Measurements from ENCODE around the gene PTGES2.

The PTGES2 gene

GRCh38 chr9:128089299-128089698, 38.2 kb downstream of the PTGES2 start:
- DNase-seq (ENCODE audit: low read depth): no peak
- no peak overlapping the region for H3K4me3 ChIP-seq (ENCODE audit: control insufficient read depth, low read depth, low read length)
- TF ChIP-seq CTCF (conservative IDR thresholded peaks at IDR 0.05; ENCODE audit: control insufficient read depth, insufficient read depth, low read depth, low read length): no peak

GRCh38 chr9:128088253-128088945, 39.1 kb downstream of the PTGES2 start:
- H3K4me3 ChIP-seq (ENCODE audit: control insufficient read depth, low read depth, low read length): no peak overlapping the region
- no peak for TF ChIP-seq CTCF (conservative IDR thresholded peaks at IDR 0.05; ENCODE audit: control insufficient read depth, insufficient read depth, low read depth, low read length)

GRCh38 chr9:128087262-128087661, 40.3 kb downstream of the PTGES2 start:
- no peak for TF ChIP-seq CTCF (conservative IDR thresholded peaks at IDR 0.05; ENCODE audit: control insufficient read depth, insufficient read depth, low read depth, low read length)
- no peak overlapping the region for H3K4me3 ChIP-seq (ENCODE audit: control insufficient read depth, low read depth, low read length)
- DNase-seq (ENCODE audit: low read depth): no peak

More at GRCh38 chr9:128088253-128088945, 39.1 kb downstream of the PTGES2 start:
- DNase-seq (ENCODE audit: low read depth): no peak

GRCh38 chr9:128085943-128086342, 41.6 kb downstream of the PTGES2 start:
- no peak overlapping the region for H3K4me3 ChIP-seq (ENCODE audit: control insufficient read depth, low read depth, low read length)
- DNase-seq (ENCODE audit: low read depth): no peak
- TF ChIP-seq CTCF (conservative IDR thresholded peaks at IDR 0.05; ENCODE audit: control insufficient read depth, insufficient read depth, low read depth, low read length): no peak

GRCh38 chr9:128084746-128085145, 42.8 kb downstream of the PTGES2 start:
- TF ChIP-seq CTCF (conservative IDR thresholded peaks at IDR 0.05; ENCODE audit: control insufficient read depth, insufficient read depth, low read depth, low read length): no peak
- DNase-seq (ENCODE audit: low read depth): peak; percentile 44
- no peak overlapping the region for H3K4me3 ChIP-seq (ENCODE audit: control insufficient read depth, low read depth, low read length)

GRCh38 chr9:128082151-128082550, 45.4 kb downstream of the PTGES2 start:
- no peak for TF ChIP-seq CTCF (conservative IDR thresholded peaks at IDR 0.05; ENCODE audit: control insufficient read depth, insufficient read depth, low read depth, low read length)
- peak; percentile 55 for DNase-seq (ENCODE audit: low read depth)

More at GRCh38 chr9:128082151-128082550, 45.4 kb downstream of the PTGES2 start:
- H3K4me3 ChIP-seq (ENCODE audit: control insufficient read depth, low read depth, low read length): no peak overlapping the region
